SK-N-SH treated with all-trans-retinoic acid at 6 μM for 48 hours (cell line): ENCODE measurements around the gene TOPAZ1.

Experiments
- ATAC-seq: fragments of 200-7000 bp; cut with Tn5 transposase; 3 replicates; pipeline ENCODE4 v1.9.1; 2020; ENCODE audit warnings: mild to moderate bottlenecking, moderate library complexity
- CSDC2 ChIP-seq: fragments of 250-450 bp; sonication (Bioruptor Pico); IDR thresholded peaks from 2 replicates; pipeline ENCODE4 v1.5.0; 2020; ENCODE audit warnings: mild to moderate bottlenecking, moderate library complexity
- ISL1 ChIP-seq: fragments of 250-450 bp; sonication (Bioruptor Pico); IDR thresholded peaks from 2 replicates; pipeline ENCODE4 v2.1.2; 2022; ENCODE audit warnings: mild to moderate bottlenecking, moderate library complexity
- OSR1 ChIP-seq: fragments of 250-450 bp; sonication (Bioruptor Pico); IDR thresholded peaks from 2 replicates; pipeline ENCODE4 v1.8.0; 2022; ENCODE audit warnings: moderate library complexity, mild to moderate bottlenecking, inconsistent platforms
- PPARA ChIP-seq: fragments of 250-450 bp; sonication (Bioruptor Pico); IDR thresholded peaks from 2 replicates; pipeline ENCODE4 v1.5.0; 2020; ENCODE audit warnings: mild to moderate bottlenecking, borderline replicate concordance
- SNAI2 ChIP-seq: fragments of 250-450 bp; sonication (Bioruptor Pico); IDR thresholded peaks from 2 replicates; pipeline ENCODE4 v1.5.0; 2020; ENCODE audit warnings: mild to moderate bottlenecking, moderate library complexity
- TOX ChIP-seq: fragments of 250-450 bp; sonication (Bioruptor Pico); IDR thresholded peaks from 2 replicates; pipeline ENCODE4 v1.8.0; 2021; ENCODE audit warnings: mild to moderate bottlenecking, moderate library complexity, borderline replicate concordance
- ZC3H10 ChIP-seq: fragments of 250-450 bp; sonication (Bioruptor Pico); IDR thresholded peaks from 2 replicates; pipeline ENCODE4 v1.5.1; 2021; ENCODE audit warnings: mild to moderate bottlenecking, moderate library complexity
- ZFP30 ChIP-seq: fragments of 450-650 bp; formaldehyde crosslinking; IDR thresholded peaks from 2 replicates; pipeline ENCODE4 v1.5.0; 2022; ENCODE audit warnings: mild to moderate bottlenecking, moderate library complexity
- ZNF70 ChIP-seq: fragments of 450-650 bp; formaldehyde crosslinking; IDR thresholded peaks from 2 replicates; pipeline ENCODE4 v1.5.0; 2020; ENCODE audit warnings: mild to moderate bottlenecking, moderate library complexity
- ZNF8 ChIP-seq: fragments of 450-650 bp; formaldehyde crosslinking; IDR thresholded peaks from 2 replicates; pipeline ENCODE4 v1.5.0; 2020; ENCODE audit warnings: mild to moderate bottlenecking, moderate library complexity
- TF ChIP-seq, protein P1 (sequence below): fragments of 250-450 bp; sonication (Bioruptor Pico); IDR thresholded peaks from 2 replicates; pipeline ENCODE4 v1.5.1; 2021; ENCODE audit warnings: mild to moderate bottlenecking, moderate library complexity
- TF ChIP-seq, protein P2 (sequence below): fragments of 250-450 bp; sonication (Bioruptor Pico); IDR thresholded peaks from 2 replicates; pipeline ENCODE4 v1.8.0; 2020; ENCODE audit warnings: mild to moderate bottlenecking, moderate library complexity, borderline replicate concordance
- TF ChIP-seq, protein P3 (sequence below): fragments of 250-450 bp; sonication (Bioruptor Pico); IDR thresholded peaks from 2 replicates; pipeline ENCODE4 v1.8.0; 2021; ENCODE audit warnings: low read depth, mild to moderate bottlenecking, moderate library complexity, borderline replicate concordance
- TF ChIP-seq, protein P4 (sequence below): fragments of 250-450 bp; sonication (Bioruptor Pico); IDR thresholded peaks from 2 replicates; pipeline ENCODE4 v1.5.0; 2020; ENCODE audit warnings: mild to moderate bottlenecking, moderate library complexity

Gene TOPAZ1

DNA sequence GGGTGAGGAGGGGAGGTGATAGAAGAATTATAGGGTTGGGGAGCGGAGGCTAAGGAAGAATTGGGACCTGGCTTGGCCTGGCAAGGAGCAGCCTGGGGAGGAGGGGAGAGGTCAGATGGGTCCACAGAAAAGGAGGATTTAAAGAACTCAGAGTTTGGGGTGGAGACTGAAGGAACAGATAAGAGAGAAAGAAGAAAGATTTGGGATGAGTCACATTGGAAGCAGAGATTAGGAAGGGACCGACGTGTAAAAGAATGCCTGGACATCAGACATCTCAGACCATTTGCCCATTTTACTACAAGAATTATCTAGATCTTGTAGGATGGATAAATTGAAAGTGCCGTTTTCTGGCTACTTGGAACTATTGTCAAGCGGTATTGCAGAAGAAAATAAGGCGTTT, 107.3 kb downstream of the TOPAZ1 start (continued):
- no peak for TF ChIP-seq ZFP30 (CRISPR knock-in tag)

DNA sequence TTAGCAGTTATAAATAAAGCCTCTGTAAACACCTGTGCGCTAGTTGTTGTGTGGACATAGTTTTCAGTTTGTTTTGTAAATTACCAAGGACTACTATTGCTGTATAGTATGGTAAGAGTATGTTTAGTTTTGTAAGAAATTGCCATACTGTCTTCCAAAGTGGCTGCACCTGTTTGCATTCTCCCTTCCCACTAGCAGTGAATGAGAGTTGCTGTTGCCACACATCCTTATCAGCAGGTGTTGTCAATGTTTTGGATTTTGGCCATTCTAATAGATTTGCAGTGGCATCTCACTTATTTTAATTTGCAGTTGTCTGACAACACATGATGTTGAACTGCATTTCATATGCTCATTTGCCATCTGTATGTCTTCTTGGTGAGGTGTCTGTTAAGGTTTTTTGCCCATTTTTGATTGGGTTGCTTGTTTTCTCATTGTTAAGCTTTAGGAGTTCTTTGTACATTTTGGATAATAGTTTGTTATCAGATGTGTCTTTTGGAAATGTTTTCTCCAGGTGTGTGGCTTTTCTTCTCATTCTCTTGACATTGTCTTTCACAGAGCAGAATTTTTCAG, 111.8 kb downstream of the TOPAZ1 start:
- ATAC-seq: no peak
- TF ChIP-seq PPARA (CRISPR knock-in tag) (no peak), ZC3H10 (CRISPR knock-in tag) (no peak), ZNF70 (CRISPR knock-in tag) (no peak)
- TF ChIP-seq, protein P1, sequence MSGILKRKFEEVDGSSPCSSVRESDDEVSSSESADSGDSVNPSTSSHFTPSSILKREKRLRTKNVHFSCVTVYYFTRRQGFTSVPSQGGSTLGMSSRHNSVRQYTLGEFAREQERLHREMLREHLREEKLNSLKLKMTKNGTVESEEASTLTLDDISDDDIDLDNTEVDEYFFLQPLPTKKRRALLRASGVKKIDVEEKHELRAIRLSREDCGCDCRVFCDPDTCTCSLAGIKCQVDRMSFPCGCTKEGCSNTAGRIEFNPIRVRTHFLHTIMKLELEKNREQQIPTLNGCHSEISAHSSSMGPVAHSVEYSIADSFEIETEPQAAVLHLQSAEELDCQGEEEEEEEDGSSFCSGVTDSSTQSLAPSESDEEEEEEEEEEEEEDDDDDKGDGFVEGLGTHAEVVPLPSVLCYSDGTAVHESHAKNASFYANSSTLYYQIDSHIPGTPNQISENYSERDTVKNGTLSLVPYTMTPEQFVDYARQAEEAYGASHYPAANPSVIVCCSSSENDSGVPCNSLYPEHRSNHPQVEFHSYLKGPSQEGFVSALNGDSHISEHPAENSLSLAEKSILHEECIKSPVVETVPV: no peak

DNA sequence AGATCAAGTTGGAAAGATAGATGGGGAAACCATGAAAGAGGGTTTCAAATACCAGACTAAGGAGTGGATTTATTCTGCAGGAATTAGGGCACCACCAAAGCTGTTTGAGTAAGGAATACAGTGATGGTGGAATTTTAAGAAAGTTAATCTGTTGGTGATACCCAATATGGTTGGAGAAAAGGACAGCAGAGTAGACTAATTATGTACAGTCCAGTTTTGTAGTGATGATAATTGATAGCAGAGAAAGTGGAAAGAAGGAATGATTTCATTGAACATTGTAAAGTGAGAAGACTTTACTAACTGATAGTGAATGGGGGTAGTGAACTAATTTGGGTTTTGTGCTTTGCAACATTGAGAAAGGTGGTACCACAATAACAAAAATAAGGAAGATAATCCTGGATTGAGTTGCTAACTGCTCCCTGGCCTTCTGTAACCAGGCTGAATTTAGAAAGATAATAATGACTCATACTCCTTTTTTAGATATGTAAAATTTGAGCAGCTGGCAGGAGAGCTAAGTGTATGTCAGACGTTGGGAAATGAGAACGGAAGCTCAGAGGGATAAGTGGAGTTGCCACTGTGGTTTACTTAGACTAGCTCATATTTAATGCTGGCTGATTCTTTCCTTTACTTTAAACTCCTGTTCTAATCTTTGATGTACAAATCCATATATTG, 113.8 kb downstream of the TOPAZ1 start:
- no peak for TF ChIP-seq ZC3H10 (CRISPR knock-in tag)
- TF ChIP-seq, protein P1: no peak
- TF ChIP-seq TOX: no peak
- TF ChIP-seq, protein P2, sequence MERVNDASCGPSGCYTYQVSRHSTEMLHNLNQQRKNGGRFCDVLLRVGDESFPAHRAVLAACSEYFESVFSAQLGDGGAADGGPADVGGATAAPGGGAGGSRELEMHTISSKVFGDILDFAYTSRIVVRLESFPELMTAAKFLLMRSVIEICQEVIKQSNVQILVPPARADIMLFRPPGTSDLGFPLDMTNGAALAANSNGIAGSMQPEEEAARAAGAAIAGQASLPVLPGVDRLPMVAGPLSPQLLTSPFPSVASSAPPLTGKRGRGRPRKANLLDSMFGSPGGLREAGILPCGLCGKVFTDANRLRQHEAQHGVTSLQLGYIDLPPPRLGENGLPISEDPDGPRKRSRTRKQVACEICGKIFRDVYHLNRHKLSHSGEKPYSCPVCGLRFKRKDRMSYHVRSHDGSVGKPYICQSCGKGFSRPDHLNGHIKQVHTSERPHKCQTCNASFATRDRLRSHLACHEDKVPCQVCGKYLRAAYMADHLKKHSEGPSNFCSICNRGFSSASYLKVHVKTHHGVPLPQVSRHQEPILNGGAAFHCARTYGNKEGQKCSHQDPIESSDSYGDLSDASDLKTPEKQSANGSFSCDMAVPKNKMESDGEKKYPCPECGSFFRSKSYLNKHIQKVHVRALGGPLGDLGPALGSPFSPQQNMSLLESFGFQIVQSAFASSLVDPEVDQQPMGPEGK (CRISPR knock-in tag): no peak
- TF ChIP-seq OSR1 (CRISPR knock-in tag): no peak
- TF ChIP-seq ZNF8: no peak
- TF ChIP-seq ISL1 (CRISPR knock-in tag): peak; percentile 28; the same call in 1 of the 2 replicates
- peak; percentile 99 for ATAC-seq

DNA sequence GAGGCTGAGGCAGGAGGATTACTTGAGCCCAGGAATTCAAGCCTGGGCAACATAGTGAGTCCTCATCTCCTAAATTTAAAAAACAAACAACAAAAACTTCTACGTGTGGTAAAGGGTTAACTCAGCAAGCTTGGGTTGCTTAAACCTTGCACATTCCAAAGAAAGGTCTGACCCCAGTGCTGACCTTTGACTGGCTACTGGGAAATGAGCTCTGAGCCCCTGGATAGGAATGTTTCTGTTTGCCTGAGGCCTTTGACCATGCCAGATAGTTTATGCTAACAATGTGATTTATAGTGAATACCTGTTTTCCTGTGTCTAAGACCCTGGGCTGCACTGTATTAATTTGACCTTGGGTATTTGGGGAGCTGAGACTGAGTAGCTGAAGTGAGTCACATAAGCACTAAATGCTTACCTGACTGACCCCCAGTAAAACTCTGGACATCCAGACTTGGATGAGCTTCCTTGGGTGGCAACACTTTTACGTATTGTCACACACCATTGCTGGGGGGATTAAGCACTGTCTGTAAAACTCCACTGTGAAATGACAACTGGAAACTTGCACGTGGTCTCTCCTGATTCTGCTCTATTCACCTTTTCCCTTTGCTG, 117.6 kb downstream of the TOPAZ1 start:
- TF ChIP-seq, protein P3, sequence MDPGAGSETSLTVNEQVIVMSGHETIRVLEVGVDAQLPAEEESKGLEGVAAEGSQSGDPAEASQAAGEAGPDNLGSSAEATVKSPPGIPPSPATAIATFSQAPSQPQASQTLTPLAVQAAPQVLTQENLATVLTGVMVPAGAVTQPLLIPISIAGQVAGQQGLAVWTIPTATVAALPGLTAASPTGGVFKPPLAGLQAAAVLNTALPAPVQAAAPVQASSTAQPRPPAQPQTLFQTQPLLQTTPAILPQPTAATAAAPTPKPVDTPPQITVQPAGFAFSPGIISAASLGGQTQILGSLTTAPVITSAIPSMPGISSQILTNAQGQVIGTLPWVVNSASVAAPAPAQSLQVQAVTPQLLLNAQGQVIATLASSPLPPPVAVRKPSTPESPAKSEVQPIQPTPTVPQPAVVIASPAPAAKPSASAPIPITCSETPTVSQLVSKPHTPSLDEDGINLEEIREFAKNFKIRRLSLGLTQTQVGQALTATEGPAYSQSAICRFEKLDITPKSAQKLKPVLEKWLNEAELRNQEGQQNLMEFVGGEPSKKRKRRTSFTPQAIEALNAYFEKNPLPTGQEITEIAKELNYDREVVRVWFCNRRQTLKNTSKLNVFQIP (CRISPR knock-in tag): no peak
- no peak for TF ChIP-seq ZNF70 (CRISPR knock-in tag)
- no peak for TF ChIP-seq SNAI2 (CRISPR knock-in tag)
- TF ChIP-seq, protein P1: no peak
- TF ChIP-seq CSDC2 (CRISPR knock-in tag): no peak
- TF ChIP-seq, protein P4, sequence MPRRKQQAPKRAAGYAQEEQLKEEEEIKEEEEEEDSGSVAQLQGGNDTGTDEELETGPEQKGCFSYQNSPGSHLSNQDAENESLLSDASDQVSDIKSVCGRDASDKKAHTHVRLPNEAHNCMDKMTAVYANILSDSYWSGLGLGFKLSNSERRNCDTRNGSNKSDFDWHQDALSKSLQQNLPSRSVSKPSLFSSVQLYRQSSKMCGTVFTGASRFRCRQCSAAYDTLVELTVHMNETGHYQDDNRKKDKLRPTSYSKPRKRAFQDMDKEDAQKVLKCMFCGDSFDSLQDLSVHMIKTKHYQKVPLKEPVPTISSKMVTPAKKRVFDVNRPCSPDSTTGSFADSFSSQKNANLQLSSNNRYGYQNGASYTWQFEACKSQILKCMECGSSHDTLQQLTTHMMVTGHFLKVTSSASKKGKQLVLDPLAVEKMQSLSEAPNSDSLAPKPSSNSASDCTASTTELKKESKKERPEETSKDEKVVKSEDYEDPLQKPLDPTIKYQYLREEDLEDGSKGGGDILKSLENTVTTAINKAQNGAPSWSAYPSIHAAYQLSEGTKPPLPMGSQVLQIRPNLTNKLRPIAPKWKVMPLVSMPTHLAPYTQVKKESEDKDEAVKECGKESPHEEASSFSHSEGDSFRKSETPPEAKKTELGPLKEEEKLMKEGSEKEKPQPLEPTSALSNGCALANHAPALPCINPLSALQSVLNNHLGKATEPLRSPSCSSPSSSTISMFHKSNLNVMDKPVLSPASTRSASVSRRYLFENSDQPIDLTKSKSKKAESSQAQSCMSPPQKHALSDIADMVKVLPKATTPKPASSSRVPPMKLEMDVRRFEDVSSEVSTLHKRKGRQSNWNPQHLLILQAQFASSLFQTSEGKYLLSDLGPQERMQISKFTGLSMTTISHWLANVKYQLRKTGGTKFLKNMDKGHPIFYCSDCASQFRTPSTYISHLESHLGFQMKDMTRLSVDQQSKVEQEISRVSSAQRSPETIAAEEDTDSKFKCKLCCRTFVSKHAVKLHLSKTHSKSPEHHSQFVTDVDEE (CRISPR knock-in tag): no peak
- TF ChIP-seq TOX: no peak

More for the DNA sequence above, 117.6 kb downstream of the TOPAZ1 start:
- ATAC-seq: no peak
